H9 (cell line): ENCODE data around the gene DNAJC8. TPM values are rescaled to one million over a fixed set of nuclear protein-coding genes. Genes with fewer than 3 reads are reported as not detected.

ENCODE experiments used
- DNase-seq: peaks from one replicate; pipeline ENCODE4 v3.0.0-alpha.2; 2017
- H2AFZ ChIP-seq: one replicate; pipeline ENCODE4 v1.6.1; 2013; ENCODE audit warnings: mild to moderate bottlenecking, low read length, control low read depth, moderate library complexity
- H2AK5ac ChIP-seq: 2 replicates; pipeline ENCODE4 v1.6.1; 2013; ENCODE audit warnings: low read length, control low read depth, mixed read lengths; ENCODE audit not compliant: insufficient read length
- H2BK120ac ChIP-seq: one replicate; pipeline ENCODE4 v1.6.1; 2013; ENCODE audit warnings: low read depth, mild to moderate bottlenecking, low read length, control low read depth, inconsistent platforms; ENCODE audit not compliant: poor library complexity, severe bottlenecking
- H2BK12ac ChIP-seq: 2 replicates; pipeline ENCODE4 v1.6.1; 2013; ENCODE audit warnings: low read length, control low read depth, mixed read lengths, low read depth; ENCODE audit not compliant: insufficient read length
- H2BK15ac ChIP-seq: 2 replicates; pipeline ENCODE4 v1.6.1; 2013; ENCODE audit warnings: low read depth, low read length, control low read depth
- H2BK20ac ChIP-seq: one replicate; pipeline ENCODE4 v1.6.1; 2013; ENCODE audit warnings: low read depth, mild to moderate bottlenecking, low read length, control low read depth, inconsistent platforms; ENCODE audit not compliant: poor library complexity, severe bottlenecking
- H2BK5ac ChIP-seq: 2 replicates; pipeline ENCODE4 v1.6.1; 2013; ENCODE audit warnings: low read length, control low read depth, mixed read lengths; ENCODE audit not compliant: insufficient read length
- H3K14ac ChIP-seq: 2 replicates; pipeline ENCODE4 v1.6.1; 2013; ENCODE audit warnings: low read length, control low read depth; ENCODE audit not compliant: insufficient read depth
- H3K18ac ChIP-seq: 2 replicates; pipeline ENCODE4 v1.6.1; 2013; ENCODE audit warnings: low read depth, mild to moderate bottlenecking, mixed read lengths, low read length, control low read depth; ENCODE audit not compliant: insufficient read length
- H3K23ac ChIP-seq: 2 replicates; pipeline ENCODE4 v1.6.1; 2013; ENCODE audit warnings: low read length, control low read depth, mixed read lengths, low read depth; ENCODE audit not compliant: insufficient read length
- H3K23me2 ChIP-seq: 2 replicates; pipeline ENCODE4 v1.6.1; 2013; ENCODE audit warnings: low read depth, mild to moderate bottlenecking, mixed read lengths, low read length, control low read depth; ENCODE audit not compliant: insufficient read length, poor library complexity, severe bottlenecking
- H3K27ac ChIP-seq: 2 replicates; pipeline ENCODE4 v1.5.1; 2013; ENCODE audit warnings: low read length, control low read depth, mixed read lengths, low read depth; ENCODE audit not compliant: insufficient read length
- H3K27me3 ChIP-seq: 2 replicates; pipeline ENCODE4 v1.6.1; 2013; ENCODE audit warnings: low read length, control low read depth, inconsistent platforms; ENCODE audit not compliant: insufficient read depth
- H3K4ac ChIP-seq: 2 replicates; pipeline ENCODE4 v1.6.1; 2013; ENCODE audit warnings: low read depth, mild to moderate bottlenecking, control low read depth, inconsistent platforms, low read length, moderate library complexity
- H3K4me1 ChIP-seq: 2 replicates; pipeline ENCODE4 v1.6.1; 2013; ENCODE audit warnings: low read length, control low read depth, inconsistent platforms; ENCODE audit not compliant: insufficient read depth
- H3K4me2 ChIP-seq: 2 replicates; pipeline ENCODE4 v1.6.1; 2013; ENCODE audit warnings: low read length, control low read depth, mixed read lengths; ENCODE audit not compliant: insufficient read length, insufficient read depth
- H3K56ac ChIP-seq: 2 replicates; pipeline ENCODE4 v1.6.1; 2013; ENCODE audit warnings: low read depth, mild to moderate bottlenecking, mixed read lengths, low read length, control low read depth; ENCODE audit not compliant: insufficient read length
- H3K79me1 ChIP-seq: 2 replicates; pipeline ENCODE4 v1.6.1; 2013; ENCODE audit warnings: low read depth, mild to moderate bottlenecking, moderate library complexity, low read length, control low read depth, inconsistent platforms; ENCODE audit not compliant: insufficient read depth, poor library complexity, severe bottlenecking
- H3K79me2 ChIP-seq: 2 replicates; pipeline ENCODE4 v1.6.1; 2013; ENCODE audit warnings: low read length, control low read depth, inconsistent platforms; ENCODE audit not compliant: insufficient read depth
- H3K9ac ChIP-seq: 2 replicates; pipeline ENCODE4 v1.6.1; 2013; ENCODE audit warnings: low read length, control low read depth, mixed read lengths; ENCODE audit not compliant: insufficient read length; ENCODE audit errors: extremely low read depth
- H3K9me3 ChIP-seq: one replicate; pipeline ENCODE4 v1.6.1; 2013; ENCODE audit warnings: low read depth, low read length, inconsistent platforms; ENCODE audit not compliant: control insufficient read depth
- H3T11ph ChIP-seq: one replicate; pipeline ENCODE4 v1.6.1; 2013; ENCODE audit warnings: mild to moderate bottlenecking, low read length, control low read depth, inconsistent platforms
- H4K20me1 ChIP-seq: one replicate; pipeline ENCODE4 v1.6.1; 2013; ENCODE audit not compliant: control insufficient read depth, insufficient read length, insufficient read depth
- H4K5ac ChIP-seq: 2 replicates; pipeline ENCODE4 v1.6.1; 2013; ENCODE audit warnings: low read depth, mild to moderate bottlenecking, mixed read lengths, low read length, control low read depth; ENCODE audit not compliant: insufficient read length
- H4K8ac ChIP-seq: replicated peaks from 2 replicates; pipeline ENCODE4 v1.6.1; 2013; ENCODE audit warnings: low read length, control low read depth, mixed read lengths, low read depth; ENCODE audit not compliant: insufficient read length
- H4K91ac ChIP-seq: 2 replicates; pipeline ENCODE4 v1.6.1; 2013; ENCODE audit warnings: low read depth, mild to moderate bottlenecking, moderate library complexity, mixed read lengths, low read length, control low read depth; ENCODE audit not compliant: insufficient read length
- H3K27ac Mint-ChIP-seq, 3 experiments: 2 replicates in 2 of 3; 3 replicates in 1 of 3; pipeline ENCODE4 v1.8.0; 2020 to 2021; ENCODE audit warnings: mixed read lengths in 3 of 3, mild to moderate bottlenecking in 1 of 3, moderate library complexity in 1 of 3
- H3K27me3 Mint-ChIP-seq: 2 replicates; pipeline ENCODE4 v1.8.0; 2021; ENCODE audit warnings: low read depth, mild to moderate bottlenecking, moderate library complexity, mixed read lengths
- H3K36me3 Mint-ChIP-seq, 3 experiments: 2 replicates in 2 of 3; 3 replicates in 1 of 3; pipeline ENCODE4 v1.8.0; 2020 to 2021; ENCODE audit warnings: low read depth in 3 of 3, mixed read lengths in 3 of 3; ENCODE audit not compliant: insufficient read depth in 1 of 3
- H3K4me1 Mint-ChIP-seq, 2 experiments: 2 replicates each; pipeline ENCODE4 v1.8.0; 2020; ENCODE audit warnings: mixed read lengths in 2 of 2
- H3K4me3 Mint-ChIP-seq, 2 experiments: 2 replicates in 1 of 2; 3 replicates in 1 of 2; pipeline ENCODE4 v1.8.0; 2020 to 2021; ENCODE audit warnings: mild to moderate bottlenecking in 2 of 2, mixed read lengths in 2 of 2, moderate library complexity in 1 of 2
- H3K9me3 Mint-ChIP-seq, 2 experiments: 2 replicates in 1 of 2; 3 replicates in 1 of 2; pipeline ENCODE4 v1.8.0; 2020; ENCODE audit warnings: mild to moderate bottlenecking in 2 of 2, mixed read lengths in 2 of 2, moderate library complexity in 1 of 2
- WGBS: extraction: QIAGEN DNeasy Blood & Tissue Kit; methylation state at CpG from one replicate; pipeline ENCODE4 v1.1.7; 2013; ENCODE audit warnings: missing lambda C conversion rate, low lambda C conversion rate, mixed read lengths; ENCODE audit not compliant: insufficient read length; ENCODE audit errors: extremely low coverage; 5-methylcytosine and 5-hydroxymethylcytosine counted together
- total RNA-seq: library from RNA; stranded (reverse); gene quantifications from 2 replicates; pipeline ENCODE4 v1.2.1, GENCODE V29; 2021
- TF ChIP-seq, protein P1 (sequence below): fragments of 200-600 bp; sonication (generic); conservative IDR thresholded peaks from 3 replicates; pipeline ENCODE4 v1.8.0; 2021; ENCODE audit warnings: antibody characterized with exemption, mild to moderate bottlenecking

DNAJC8 gene
- total RNA-seq, 1 experiment from 2014 or later: 132 TPM

DNA sequence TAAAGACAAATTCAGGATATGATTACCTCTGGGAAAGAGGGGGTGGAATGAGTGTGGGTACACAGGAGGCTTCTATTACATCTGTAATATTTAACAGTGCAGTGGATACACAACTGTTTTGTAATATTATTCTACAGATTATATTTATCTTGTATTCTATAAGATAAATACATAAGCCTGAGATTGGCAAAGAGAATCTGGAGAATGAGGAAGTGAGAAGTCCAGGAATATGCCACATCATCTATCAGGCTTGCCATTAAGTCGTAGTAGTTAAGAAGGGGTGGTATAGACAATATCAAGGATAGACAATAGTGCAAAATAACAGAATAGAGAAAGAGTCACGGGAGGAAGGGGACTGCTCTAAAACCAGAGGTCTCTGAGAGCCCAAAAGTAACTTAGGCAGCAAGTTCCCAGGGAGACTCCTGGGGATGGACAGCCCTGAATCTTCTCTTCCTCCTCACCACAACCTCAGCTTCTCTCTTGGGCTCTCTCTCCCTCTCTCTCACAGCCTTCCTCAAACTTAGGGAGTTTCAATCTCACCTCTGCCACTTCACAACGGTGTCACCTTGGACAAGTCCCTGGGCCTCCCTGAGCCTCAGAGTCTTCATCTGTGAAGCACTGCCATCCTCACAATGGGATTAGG lies 42.4 kb downstream of the DNAJC8 start:
- Mint-ChIP-seq H3K36me3 (no peaks in the 10 kb centered on the region), H3K27me3 (no peaks in the 10 kb centered on the region), H3K4me1 (peaks cover 14 to 17% of the 10 kb centered on the region in 2 experiments), H3K4me3 (no peak overlapping the region), H3K27ac (no peak overlapping the region), H3K9me3 (no peaks in the 10 kb centered on the region)
- H3K79me1 ChIP-seq: no peaks in the 10 kb centered on the region
- H3T11ph ChIP-seq: no peak overlapping the region
- no peaks in the 10 kb centered on the region for H3K23me2 ChIP-seq
- no peak overlapping the region for H3K4ac ChIP-seq
- H3K79me2 ChIP-seq: no peaks in the 10 kb centered on the region
- H3K4me2 ChIP-seq: no peak overlapping the region
- H3K14ac ChIP-seq: no peak overlapping the region
- no peak for DNase-seq
- H3K9ac ChIP-seq: no peak overlapping the region
- no peaks in the 10 kb centered on the region; the same call in 1 of the 2 replicates for H3K4me1 ChIP-seq
- no peak overlapping the region for H3K23ac ChIP-seq
- H3K27me3 ChIP-seq: no peaks in the 10 kb centered on the region
- no peak overlapping the region for H2BK5ac ChIP-seq
- no peak overlapping the region for H2AK5ac ChIP-seq
- H3K27ac ChIP-seq: no peak overlapping the region
- no peaks in the 10 kb centered on the region for H3K9me3 ChIP-seq
- H2BK15ac ChIP-seq: no peak overlapping the region
- no peaks in the 10 kb centered on the region for H4K20me1 ChIP-seq
- H4K8ac ChIP-seq: no peak overlapping the region
- WGBS: no CpG with 5 or more reads among the region's 3 CpGs
- H4K91ac ChIP-seq: no peak overlapping the region
- H3K18ac ChIP-seq: no peak overlapping the region
- no peak overlapping the region for H2BK120ac ChIP-seq
- no peak overlapping the region for H2BK20ac ChIP-seq
- H4K5ac ChIP-seq: no peak overlapping the region
- H2BK12ac ChIP-seq: no peak overlapping the region
- no peak overlapping the region for H2AFZ ChIP-seq
- H3K56ac ChIP-seq: no peak overlapping the region
- TF ChIP-seq, protein P1, sequence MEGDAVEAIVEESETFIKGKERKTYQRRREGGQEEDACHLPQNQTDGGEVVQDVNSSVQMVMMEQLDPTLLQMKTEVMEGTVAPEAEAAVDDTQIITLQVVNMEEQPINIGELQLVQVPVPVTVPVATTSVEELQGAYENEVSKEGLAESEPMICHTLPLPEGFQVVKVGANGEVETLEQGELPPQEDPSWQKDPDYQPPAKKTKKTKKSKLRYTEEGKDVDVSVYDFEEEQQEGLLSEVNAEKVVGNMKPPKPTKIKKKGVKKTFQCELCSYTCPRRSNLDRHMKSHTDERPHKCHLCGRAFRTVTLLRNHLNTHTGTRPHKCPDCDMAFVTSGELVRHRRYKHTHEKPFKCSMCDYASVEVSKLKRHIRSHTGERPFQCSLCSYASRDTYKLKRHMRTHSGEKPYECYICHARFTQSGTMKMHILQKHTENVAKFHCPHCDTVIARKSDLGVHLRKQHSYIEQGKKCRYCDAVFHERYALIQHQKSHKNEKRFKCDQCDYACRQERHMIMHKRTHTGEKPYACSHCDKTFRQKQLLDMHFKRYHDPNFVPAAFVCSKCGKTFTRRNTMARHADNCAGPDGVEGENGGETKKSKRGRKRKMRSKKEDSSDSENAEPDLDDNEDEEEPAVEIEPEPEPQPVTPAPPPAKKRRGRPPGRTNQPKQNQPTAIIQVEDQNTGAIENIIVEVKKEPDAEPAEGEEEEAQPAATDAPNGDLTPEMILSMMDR: no peak
